Adrenal gland (tissue), 12 donors: ENCODE measurements around the gene HMG20B. TPM values are rescaled to one million over a fixed set of nuclear protein-coding genes. Genes with fewer than 3 reads are reported as not detected.

Source experiments
- DNase-seq, 7 donors: peaks; one replicate each; pipeline ENCODE4 v3.0.0-alpha.2; 2019 to 2020
- H3K27ac ChIP-seq, 5 donors: fragments of 200-600 bp; sonication (generic) in 4 of 5; 1 replicate in 3 of 5; 2 replicates in 2 of 5; pipeline versions ENCODE4 v1.5.1 to v1.8.0; 2016 to 2020; ENCODE audit warnings: mild to moderate bottlenecking in 1 of 5
- H3K27me3 ChIP-seq: fragments of 200-600 bp; 2 replicates; pipeline ENCODE4 v1.8.0; 2021
- H3K36me3 ChIP-seq, 2 donors: fragments of 200-600 bp; replicated peaks in 1 of 2; 1 replicate in 1 of 2; 2 replicates in 1 of 2; pipeline versions ENCODE4 v1.5.1 to v1.8.0; 2018 to 2022
- H3K4me1 ChIP-seq, 2 donors: fragments of 200-600 bp; replicated peaks in 1 of 2; 1 replicate in 1 of 2; 2 replicates in 1 of 2; pipeline versions ENCODE4 v1.5.1 to v1.8.0; 2018 to 2021
- H3K4me3 ChIP-seq, 4 donors: fragments of 200-600 bp; sonication (generic) in 3 of 4; one replicate each; pipeline ENCODE4 v1.5.1; 2016 to 2018
- H3K9me3 ChIP-seq, 3 donors: fragments of 200-600 bp; sonication (generic) in 1 of 3; replicated peaks in 1 of 3; 1 replicate in 2 of 3; 2 replicates in 1 of 3; pipeline versions ENCODE4 v1.5.1 to v1.8.0; 2016 to 2021
- CTCF ChIP-seq, 6 experiments: fragments of 450-650 bp in 4 of 6; fragments of 200-600 bp in 2 of 6; sonication (generic) in 1 of 6; IDR thresholded peaks; 1 replicate in 5 of 6; 2 replicates in 1 of 6; pipeline versions ENCODE4 v1.5.1 to v1.8.0; 2016 to 2021; ENCODE audit warnings: antibody characterized with exemption in 6 of 6, mild to moderate bottlenecking in 2 of 6, moderate library complexity in 1 of 6
- POLR2A ChIP-seq, 2 donors: fragments of 450-650 bp; IDR thresholded peaks; one replicate each; pipeline ENCODE4 v1.6.1; 2017; ENCODE audit warnings: antibody characterized with exemption in 2 of 2, mild to moderate bottlenecking in 2 of 2, moderate library complexity in 1 of 2
- WGBS, 4 donors: extraction: QIAGEN DNeasy Blood & Tissue Kit in 2 of 4; methylation state at CpG; one replicate each; pipeline versions ENCODE4 v1.1.5 to v1.1.7; 2013 to 2017; 5-methylcytosine and 5-hydroxymethylcytosine counted together
- intact Hi-C, 2 donors: fragments of 100-400 bp; cut with DNase I; formaldehyde crosslinking; loops; one replicate each; pipeline versions ENCODE4 v1.14.1 to v1.15.0; 2022 to 2023
- polyA plus RNA-seq, 3 donors: library from polyadenylated mRNA; stranded (reverse); fragments of 200-250 nt in 2 of 3; fragments of 350-450 nt in 1 of 3; fragmentation: Illumina TruSeq in 1 of 3; extraction: RNeasy Lipid Tissue Mini Kit (QIAGEN cat#74804) in 1 of 3; gene quantifications; one replicate each; pipeline ENCODE4 v1.2.3, GENCODE V29; 2013 to 2014
- total RNA-seq, 9 donors: library from RNA; depleted of rRNA in 4 of 9; stranded (reverse); fragments of >200 nt in 4 of 9; fragments of 120-200 nt in 1 of 9; fragmentation: NEBNext Ultra II Directional in 1 of 9; extraction: Animal tissue kit (Norgen Biotek cat#: 25700) in 1 of 9; gene quantifications; one replicate each; pipeline versions ENCODE4 v1.1.0 to v1.2.4, GENCODE V29; 2013 to 2023
- donor health status: healthy with polysubstance abuse.
- donor health status: Bipolar disorder and iron deficiency.
- donor health status: DM: yes; HTN: yes; CAD: no.
- donor health status: DM: no; HTN: no; CAD: no.
- donor health status: DM: no; HTN: no; CAD: no.
- donor health status: DM: yes; HTN: yes; CAD: no.

Gene HMG20B
- total and polyA plus RNA-seq, 12 donors = 18.1 to 178 (median 102) TPM

GRCh38 chr19:3539756-3540118 lies 33.0 kb upstream of the HMG20B start:
- TF ChIP-seq CTCF (IDR thresholded peaks at IDR 0.05) (no peak), POLR2A (IDR thresholded peaks at IDR 0.05) (no peak)
- no peaks in the 10 kb centered on the region for H3K9me3 ChIP-seq
- DNase-seq = no peak
- peaks cover 18 to 33% of the 10 kb centered on the region in 2 donors for H3K4me1 ChIP-seq
- WGBS, 4 donors = 92 to 100% (median 96%) methylated on average over 1 of the region's 1 CpG
- no peak overlapping the region for H3K4me3 ChIP-seq
- H3K36me3 ChIP-seq = peaks cover 0 to 12% of the 10 kb centered on the region in 2 donors
- no peak overlapping the region for H3K27ac ChIP-seq
- intact Hi-C loops = no loop called here
- H3K27me3 ChIP-seq = no peaks in the 10 kb centered on the region

GRCh38 chr19:3543150-3544057 lies 29.3 kb upstream of the HMG20B start:
- intact Hi-C loops = no loop called here
- no peak overlapping the region for H3K4me3 ChIP-seq
- 79 to 92% (median 85%) methylated on average over 13 to 47 of the region's 47 CpGs for WGBS, 4 donors
- no peak for TF ChIP-seq CTCF (IDR thresholded peaks at IDR 0.05)
- no peak for TF ChIP-seq POLR2A (IDR thresholded peaks at IDR 0.05)
- peaks cover 0 to 8% of the 10 kb centered on the region in 2 donors for H3K36me3 ChIP-seq
- H3K4me1 ChIP-seq = peaks cover 0 to 6% of the 10 kb centered on the region in 2 donors
- no peak overlapping the region for H3K27ac ChIP-seq
- H3K9me3 ChIP-seq = no peaks in the 10 kb centered on the region
- no peaks in the 10 kb centered on the region for H3K27me3 ChIP-seq
- DNase-seq = peak in 3 of 7 donors; percentile 15 to 34 (median 21)

- DNase-seq = no peak
- intact Hi-C loops = no loop called here
- H3K36me3 ChIP-seq = peaks cover 0 to 8% of the 10 kb centered on the region in 2 donors
- no peaks in the 10 kb centered on the region for H3K27me3 ChIP-seq
- TF ChIP-seq CTCF (IDR thresholded peaks at IDR 0.05) (no peak), POLR2A (IDR thresholded peaks at IDR 0.05) (no peak)
- WGBS, 4 donors = 60 to 85% (median 82%) methylated on average over 1 to 9 of the region's 9 CpGs; no CpG with 5 or more reads in 1 of the 4 donors
- H3K4me1 ChIP-seq = peaks cover 0 to under 1% of the 10 kb centered on the region in 2 donors
- no peaks in the 10 kb centered on the region for H3K9me3 ChIP-seq
- H3K4me3 ChIP-seq = no peak overlapping the region
- H3K27ac ChIP-seq = no peak overlapping the region
Observed at GRCh38 chr19:3544058-3544376, 28.7 kb upstream of the HMG20B start.

GRCh38 chr19:3544742-3545668 lies 27.7 kb upstream of the HMG20B start:
- Histone ChIP-seq H3K27me3 (no peaks in the 10 kb centered on the region), H3K36me3 (peaks cover 0 to 8% of the 10 kb centered on the region in 2 donors), H3K4me1 (no peaks in the 10 kb centered on the region), H3K9me3 (no peaks in the 10 kb centered on the region), H3K27ac (no peak overlapping the region), H3K4me3 (no peak overlapping the region)
- intact Hi-C loops = loop anchor here (5.0 kb wide), 2 partner anchors 67 to 72 kb away; no protein-coding TSS in a partner anchor
- no peak for TF ChIP-seq POLR2A (IDR thresholded peaks at IDR 0.05)
- TF ChIP-seq CTCF (IDR thresholded peaks at IDR 0.05) = peak; percentile 94 to 97 (median 96)
- peak; percentile 73 to 89 (median 80) for DNase-seq
- WGBS, 4 donors = 49 to 72% (median 52%) methylated on average over 23 to 28 of the region's 30 CpGs
